ENCODE results near the gene LBX2. TPM values are rescaled to one million over a fixed set of nuclear protein-coding genes. Genes with fewer than 3 reads are reported as not detected.

LBX2 gene
- total and polyA plus RNA-seq, 10 of the 15 experiments (the other 5 are each of a cell fraction or from before 2014, with no cell fraction given): 0.08 to 4.0 (median 0.27) TPM

- Histone ChIP-seq H3K27me3 (replicated peaks in 1 of 2; ENCODE audit: control insufficient read depth in 2 of 2, insufficient read depth in 2 of 2, low read length in 1 of 2) (peaks cover 11 to 16% of the 10 kb centered on the region in 2 experiments; a peak in 3 of 4 replicates), H3K36me3 (ENCODE audit: control insufficient read depth in 2 of 2, insufficient read depth in 2 of 2, low read length in 1 of 2) (peaks cover 12 to 13% of the 10 kb centered on the region in 2 experiments; a peak in 3 of 4 replicates), H3K27ac (ENCODE audit: control insufficient read depth, insufficient read depth) (no peak overlapping the region), H3K79me2 (ENCODE audit: control insufficient read depth, insufficient read depth, low read length) (no peaks in the 10 kb centered on the region), H3K9me3 (replicated peaks; ENCODE audit: control insufficient read depth, insufficient read depth, low read length) (no peaks in the 10 kb centered on the region), H3K4me1 (ENCODE audit: control insufficient read depth, insufficient read depth, low read length) (peaks cover 6% of the 10 kb centered on the region; the same call in 1 of the 2 replicates), H3K4me3 (no peak overlapping the region), H3K9ac (ENCODE audit: control insufficient read depth, insufficient read depth, low read length) (no peak overlapping the region), H2AFZ (ENCODE audit: control insufficient read depth, low read depth, low read length) (no peak overlapping the region), H4K20me1 (ENCODE audit: control insufficient read depth, insufficient read depth) (no peaks in the 10 kb centered on the region), H3K4me2 (ENCODE audit: control insufficient read depth, insufficient read depth) (no peak overlapping the region)
- RAD21 ChIA-PET (ENCODE audit: unreplicated experiment): no interaction called here
- FAIRE-seq (no peak), ATAC-seq (no peak), DNase-seq (ENCODE audit: low read depth, low spot score) (no peak)
- intact Hi-C loops (cut with micrococcal nuclease; ENCODE audit: unreplicated experiment): no loop called here
- POLR2A ChIA-PET: no interaction called here
- in situ Hi-C loops (cut with MboI): no loop called here
- SMC1A ChIA-PET (ENCODE audit: uncharacterized antibody, unreplicated experiment): interaction anchor here (1.0 kb wide), 1 partner anchor 37 kb away, joined by 3 read pairs; no protein-coding TSS in a partner anchor
- no TSS peak for BruUV-seq (replicated peaks)
- CTCF ChIA-PET: interaction anchor here (0.6 to 19.4 kb wide), 4 partner anchors 12 to 234 kb away, joined by 3 to 280 read pairs (median 3); partner anchors contain the start of genes CCDC142, PCGF1 and TTC31
- WGBS (ENCODE audit: insufficient coverage, insufficient replicate concordance, low lambda C conversion rate, missing lambda C conversion rate): 100% methylated on average over 1 of the region's 1 CpG
- TF ChIP-seq SUPT20H (IDR thresholded peaks at IDR 0.05; ENCODE audit: borderline replicate concordance, control insufficient read depth, low read depth, low read length) (no peak), JUND (IDR thresholded peaks at IDR 0.05; ENCODE audit: low read depth, low read length) (no peak), IRF4 (IDR thresholded peaks at IDR 0.05; ENCODE audit: low read depth, low read length) (no peak), RELB (IDR thresholded peaks at IDR 0.05; ENCODE audit: low read depth) (no peak), RFX5 (IDR thresholded peaks at IDR 0.05; ENCODE audit: low read depth, low read length) (no peak), BRCA1 (IDR thresholded peaks at IDR 0.05; ENCODE audit: low read depth, low read length) (no peak), KAT2A (conservative IDR thresholded peaks at IDR 0.05; ENCODE audit: control insufficient read depth, low read depth, low read length) (no peak), CBX5 (IDR thresholded peaks at IDR 0.05; ENCODE audit: low read depth) (no peak), RBBP5 (conservative IDR thresholded peaks at IDR 0.05) (no peak), NRF1 (conservative IDR thresholded peaks at IDR 0.05; ENCODE audit: low read depth, low read length) (no peak), DPF2 (IDR thresholded peaks at IDR 0.05) (no peak), MTA3 (IDR thresholded peaks at IDR 0.05; ENCODE audit: borderline replicate concordance, low read length) (no peak), BACH1 (IDR thresholded peaks at IDR 0.05; ENCODE audit: borderline replicate concordance) (no peak), ZNF217 (IDR thresholded peaks at IDR 0.05) (no peak), SUZ12 (IDR thresholded peaks at IDR 0.05; ENCODE audit: unreplicated experiment) (no peak)
- TF ChIP-seq, protein P1, sequence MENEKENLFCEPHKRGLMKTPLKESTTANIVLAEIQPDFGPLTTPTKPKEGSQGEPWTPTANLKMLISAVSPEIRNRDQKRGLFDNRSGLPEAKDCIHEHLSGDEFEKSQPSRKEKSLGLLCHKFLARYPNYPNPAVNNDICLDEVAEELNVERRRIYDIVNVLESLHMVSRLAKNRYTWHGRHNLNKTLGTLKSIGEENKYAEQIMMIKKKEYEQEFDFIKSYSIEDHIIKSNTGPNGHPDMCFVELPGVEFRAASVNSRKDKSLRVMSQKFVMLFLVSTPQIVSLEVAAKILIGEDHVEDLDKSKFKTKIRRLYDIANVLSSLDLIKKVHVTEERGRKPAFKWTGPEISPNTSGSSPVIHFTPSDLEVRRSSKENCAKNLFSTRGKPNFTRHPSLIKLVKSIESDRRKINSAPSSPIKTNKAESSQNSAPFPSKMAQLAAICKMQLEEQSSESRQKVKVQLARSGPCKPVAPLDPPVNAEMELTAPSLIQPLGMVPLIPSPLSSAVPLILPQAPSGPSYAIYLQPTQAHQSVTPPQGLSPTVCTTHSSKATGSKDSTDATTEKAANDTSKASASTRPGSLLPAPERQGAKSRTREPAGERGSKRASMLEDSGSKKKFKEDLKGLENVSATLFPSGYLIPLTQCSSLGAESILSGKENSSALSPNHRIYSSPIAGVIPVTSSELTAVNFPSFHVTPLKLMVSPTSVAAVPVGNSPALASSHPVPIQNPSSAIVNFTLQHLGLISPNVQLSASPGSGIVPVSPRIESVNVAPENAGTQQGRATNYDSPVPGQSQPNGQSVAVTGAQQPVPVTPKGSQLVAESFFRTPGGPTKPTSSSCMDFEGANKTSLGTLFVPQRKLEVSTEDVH (IDR thresholded peaks at IDR 0.05; ENCODE audit: low read depth, partially characterized antibody): no peak
- TF ChIP-seq, protein P2, sequence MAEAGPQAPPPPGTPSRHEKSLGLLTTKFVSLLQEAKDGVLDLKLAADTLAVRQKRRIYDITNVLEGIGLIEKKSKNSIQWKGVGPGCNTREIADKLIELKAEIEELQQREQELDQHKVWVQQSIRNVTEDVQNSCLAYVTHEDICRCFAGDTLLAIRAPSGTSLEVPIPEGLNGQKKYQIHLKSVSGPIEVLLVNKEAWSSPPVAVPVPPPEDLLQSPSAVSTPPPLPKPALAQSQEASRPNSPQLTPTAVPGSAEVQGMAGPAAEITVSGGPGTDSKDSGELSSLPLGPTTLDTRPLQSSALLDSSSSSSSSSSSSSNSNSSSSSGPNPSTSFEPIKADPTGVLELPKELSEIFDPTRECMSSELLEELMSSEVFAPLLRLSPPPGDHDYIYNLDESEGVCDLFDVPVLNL (IDR thresholded peaks at IDR 0.05; ENCODE audit: low read depth, low read length): no peak
Observed at GRCh38 chr2:74495440-74495839, 4.0 kb downstream of the LBX2 start.
